GM18507 (cell line): ENCODE measurements around the gene XYLB.
"Not testable (repeated sequence)": the region's sequence is repeated elsewhere in the genome, so short reads cannot be mapped to it uniquely, and the experiment has no call there.

Source experiments
- DNase-seq: peaks from one replicate; pipeline ENCODE4 v3.0.0; 2011; ENCODE audit warnings: low read depth; ENCODE audit not compliant: insufficient read length; ENCODE audit errors: extremely low spot score
- FAIRE-seq: peaks from 2 replicates; lab custom pipeline; 2011; peaks lifted over from hg19 to GRCh38; lab: Jason Lieb, UNC

XYLB gene

DNA sequence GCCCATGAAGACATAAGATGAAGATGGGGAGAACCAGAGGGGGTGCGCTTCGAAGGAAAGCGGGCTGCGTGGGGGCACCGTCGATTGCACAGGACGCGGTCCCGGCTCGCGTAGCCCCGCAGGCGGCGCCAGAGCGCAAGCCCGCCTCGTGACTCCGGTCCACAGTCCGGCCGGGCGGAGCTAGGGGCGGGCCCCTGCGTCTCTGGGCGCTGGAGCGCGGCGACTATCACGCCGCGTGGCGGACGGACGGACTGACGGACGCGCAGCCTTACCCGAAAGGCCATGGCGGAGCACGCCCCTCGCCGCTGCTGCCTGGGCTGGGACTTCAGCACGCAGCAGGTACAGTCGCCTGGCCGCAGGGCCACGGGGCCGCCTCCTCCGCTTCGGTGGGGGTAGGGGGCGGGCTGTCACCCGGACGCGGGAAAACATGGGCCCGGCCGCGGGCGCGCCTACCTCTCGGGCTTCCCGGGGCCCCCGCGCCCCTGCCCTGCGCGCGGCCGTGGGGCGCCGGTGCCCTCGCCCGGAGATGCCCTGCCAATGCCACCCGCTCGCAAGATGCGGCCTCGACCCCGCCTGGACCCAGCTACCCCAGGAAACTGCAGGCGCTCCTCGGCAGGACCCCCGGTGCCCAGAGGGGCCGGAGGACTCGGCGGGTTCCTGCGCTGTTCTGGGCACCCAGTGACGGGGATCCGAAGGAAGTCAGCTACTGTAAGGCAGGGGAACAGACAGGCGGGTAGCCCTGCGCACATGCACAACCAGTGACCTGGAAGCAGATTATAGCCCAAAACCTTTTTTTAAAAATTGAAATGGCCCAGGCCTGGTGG lies at the start of gene XYLB:
XYLB (plus strand) TSS at position 199 of the 824 bp plus-strand sequence; CDS start at position 283, 84 bp downstream.
- FAIRE-seq (peak; percentile 87), DNase-seq (peak; percentile 84)

GRCh38 chr3:38297053-38297452 lies 49.5 kb upstream of the XYLB start:
- not testable (repeated sequence) for FAIRE-seq, DNase-seq

DNA sequence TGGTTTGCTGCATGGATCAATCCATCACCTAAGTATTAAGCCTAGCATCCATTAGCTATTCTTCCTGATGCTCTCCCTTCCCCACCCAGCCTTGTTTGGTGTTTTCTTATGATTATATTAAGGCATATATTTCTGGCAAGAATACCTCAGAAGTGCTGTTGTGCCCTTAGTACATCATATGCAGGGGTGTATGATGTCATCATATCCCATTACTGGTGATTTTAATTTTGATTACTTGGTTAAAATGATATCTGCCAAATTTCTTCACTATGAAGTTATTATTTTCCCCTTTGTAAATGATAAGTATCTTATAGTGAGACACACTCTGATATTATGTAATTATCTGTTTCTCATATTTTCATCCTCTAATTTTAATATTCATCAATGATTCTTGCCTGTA lies 49.0 kb upstream of the XYLB start:
- no peak for FAIRE-seq

DNA sequence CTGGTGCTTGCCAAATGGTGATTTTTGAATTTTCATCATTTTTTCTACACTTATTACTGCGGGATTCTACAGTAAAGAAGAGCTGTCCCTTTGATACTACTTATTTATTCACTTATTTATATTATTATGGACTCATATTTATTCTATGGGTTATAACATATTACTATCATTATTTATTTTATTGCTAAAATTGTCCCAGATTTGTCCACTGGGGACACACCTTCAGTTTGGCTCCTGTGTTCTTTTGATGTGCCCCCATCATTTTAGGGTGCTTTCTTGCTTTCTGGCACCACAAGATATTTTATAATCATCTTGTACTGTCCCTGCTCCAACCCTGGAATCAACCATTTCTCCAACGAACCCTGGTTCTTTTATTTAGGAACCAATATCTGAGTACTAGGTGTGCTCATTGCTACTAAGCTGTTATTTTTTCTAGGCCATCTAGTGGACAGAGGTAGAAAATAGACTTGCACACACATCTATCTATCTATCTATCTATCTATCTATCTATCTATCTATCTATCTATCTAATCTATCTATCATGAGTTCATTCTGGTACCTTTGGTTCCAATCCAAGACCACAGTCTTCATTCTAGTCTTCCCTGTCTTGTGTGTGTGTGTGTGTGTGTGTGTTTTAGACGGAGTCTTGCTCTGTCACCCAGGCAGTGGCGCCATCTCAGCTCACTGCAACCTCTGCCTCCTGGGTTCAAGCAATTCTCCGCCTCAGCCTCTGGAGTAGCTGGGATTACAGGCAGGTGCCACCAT lies 48.5 kb upstream of the XYLB start:
- no peak for DNase-seq
- FAIRE-seq, result peak; percentile 41

More for the DNA sequence above, 49.0 kb upstream of the XYLB start:
- no peak for DNase-seq

- no peak for FAIRE-seq
Observed at GRCh38 chr3:38306941-38307340, 39.6 kb upstream of the XYLB start.

GRCh38 chr3:38307599-38307998 lies 39.0 kb upstream of the XYLB start:
- DNase-seq (no peak), FAIRE-seq (no peak)

More at GRCh38 chr3:38306941-38307340, 39.6 kb upstream of the XYLB start:
- DNase-seq, result no peak

- FAIRE-seq (no peak), DNase-seq (no peak)
Observed at GRCh38 chr3:38308456-38308855, 38.1 kb upstream of the XYLB start.

DNA sequence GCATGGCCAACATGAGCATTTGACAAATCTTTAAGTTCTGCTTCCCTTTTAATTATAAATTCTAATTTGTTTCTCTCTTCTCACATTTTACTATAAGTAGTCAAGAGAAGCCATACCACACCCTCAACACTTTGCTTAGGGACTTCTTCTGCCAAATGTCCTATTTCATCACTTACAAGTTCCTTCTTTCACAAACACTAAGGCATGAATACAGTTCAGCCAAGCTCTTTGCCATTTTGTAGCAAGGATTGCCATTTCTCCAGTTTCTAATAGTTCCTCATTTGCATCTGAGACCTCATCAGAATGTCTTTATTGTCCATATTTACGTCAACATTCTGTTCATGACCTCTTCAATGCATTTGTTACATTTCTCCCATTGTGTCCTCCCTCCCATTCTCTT lies 35.1 kb upstream of the XYLB start:
- FAIRE-seq, result no peak

DNA sequence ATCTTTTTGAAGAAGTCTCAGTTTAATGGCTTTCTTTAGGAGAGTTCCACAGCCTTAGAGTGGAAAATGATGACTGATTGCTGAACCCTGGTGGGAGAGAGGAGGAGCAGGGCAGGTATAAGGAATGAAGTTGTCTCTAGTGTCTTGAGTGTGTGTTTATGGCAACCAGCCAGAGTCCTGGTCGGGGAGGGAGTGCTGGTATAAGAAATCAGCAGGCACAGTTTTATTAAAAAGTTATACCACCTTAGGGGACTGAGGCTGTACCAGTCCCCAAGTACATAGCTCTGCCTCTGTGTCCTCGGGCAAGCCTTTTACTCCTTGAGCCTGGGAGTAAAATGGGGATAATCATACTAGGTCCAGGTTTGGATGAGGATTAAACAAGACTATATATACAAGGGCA lies 34.6 kb upstream of the XYLB start:
- DNase-seq (no peak), FAIRE-seq (no peak)

More for the DNA sequence above, 35.1 kb upstream of the XYLB start:
- DNase-seq, result no peak

DNA sequence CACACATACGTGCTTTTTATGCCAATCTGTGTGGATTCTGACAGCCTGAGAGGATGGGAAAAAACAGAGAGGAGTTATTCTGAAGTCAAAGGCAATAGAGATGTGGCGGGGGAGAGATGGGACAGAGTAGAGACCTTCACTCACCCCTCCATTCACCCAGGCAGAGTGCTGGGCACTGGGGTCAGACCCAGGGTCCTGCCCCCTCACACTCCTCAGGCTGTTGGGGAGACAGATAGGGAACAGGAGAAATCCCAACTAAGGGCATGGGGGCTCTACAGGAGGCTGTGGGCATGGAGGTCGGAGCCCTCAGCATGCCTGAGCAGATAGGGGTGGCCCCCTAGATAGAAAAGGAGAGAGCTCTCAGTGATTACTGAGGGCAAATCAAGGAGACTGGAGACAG lies 34.2 kb upstream of the XYLB start:
- no peak for DNase-seq
- FAIRE-seq, result no peak

DNA sequence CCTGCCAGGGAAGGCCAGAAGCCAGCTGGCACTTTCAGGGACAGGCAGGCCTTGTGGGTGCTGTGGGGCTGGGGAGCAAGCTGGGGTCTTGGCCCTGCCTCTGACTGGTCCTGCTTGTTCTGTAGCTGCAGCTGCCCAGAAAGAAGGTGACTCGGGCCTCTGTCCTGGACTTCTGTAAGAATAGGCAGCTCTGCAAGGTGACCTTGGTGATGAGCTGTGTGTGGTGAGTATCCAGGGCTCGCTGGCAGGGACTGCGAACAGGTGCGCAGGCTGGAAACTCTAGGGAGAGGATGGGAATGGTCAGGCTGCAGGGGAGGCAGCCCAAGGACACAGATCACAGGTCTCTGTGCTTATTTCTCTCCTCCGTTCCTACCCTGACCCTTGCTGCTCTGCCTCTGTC lies 33.3 kb upstream of the XYLB start:
- FAIRE-seq, result no peak

DNA sequence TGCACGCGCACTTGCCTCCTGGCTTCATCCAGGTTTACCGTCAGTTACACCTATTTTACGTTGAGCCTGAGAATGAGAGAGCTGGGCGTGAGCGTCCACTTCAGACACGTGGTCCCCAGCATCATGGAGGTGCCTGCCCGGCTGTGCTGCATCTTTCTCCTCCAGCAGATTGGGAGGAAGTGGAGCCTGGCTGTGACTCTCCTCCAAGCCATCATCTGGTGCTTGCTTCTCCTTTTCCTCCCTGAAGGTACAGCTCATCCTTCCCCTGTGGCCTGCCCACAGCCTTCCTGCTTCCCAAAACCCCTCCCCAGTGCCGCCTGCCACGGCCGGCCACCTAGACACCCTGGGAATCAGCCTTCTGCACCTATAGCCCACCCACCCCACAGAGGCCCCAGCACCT lies 32.9 kb upstream of the XYLB start:
- DNase-seq (no peak), FAIRE-seq (no peak)

More for the DNA sequence above, 33.3 kb upstream of the XYLB start:
- no peak for DNase-seq

DNA sequence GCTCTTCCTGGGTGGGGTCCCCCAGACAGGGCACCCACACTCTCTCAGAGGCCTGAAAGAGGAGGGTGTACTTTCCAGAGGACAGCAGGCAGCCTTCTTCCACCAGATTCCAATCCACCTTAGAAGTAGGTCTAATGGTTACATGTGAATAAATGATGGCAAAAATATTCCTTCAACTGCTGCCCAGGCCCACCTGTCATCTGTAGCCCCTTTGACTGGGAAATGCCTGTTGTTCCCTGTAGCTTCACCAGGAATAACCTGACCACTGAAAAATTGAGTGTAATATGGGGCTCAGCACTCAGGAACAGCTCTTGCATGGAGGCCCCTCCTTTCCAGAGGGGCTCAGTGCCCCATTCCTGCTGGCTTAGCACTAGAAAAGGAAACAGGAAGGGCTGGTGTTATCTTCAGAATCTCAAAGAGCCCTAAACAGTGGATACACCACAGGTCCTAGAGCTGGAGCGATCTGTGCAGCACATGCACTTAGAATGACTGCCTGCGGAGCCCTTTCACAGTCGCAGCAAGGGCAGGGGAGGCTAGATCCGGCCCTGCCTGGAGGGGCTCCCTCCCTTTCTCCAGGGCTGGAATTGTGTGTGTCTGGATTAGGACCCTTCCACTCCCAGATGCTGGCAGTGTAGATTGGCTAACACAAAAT lies 32.3 kb upstream of the XYLB start:
- no peak for FAIRE-seq
- DNase-seq, result no peak

DNA sequence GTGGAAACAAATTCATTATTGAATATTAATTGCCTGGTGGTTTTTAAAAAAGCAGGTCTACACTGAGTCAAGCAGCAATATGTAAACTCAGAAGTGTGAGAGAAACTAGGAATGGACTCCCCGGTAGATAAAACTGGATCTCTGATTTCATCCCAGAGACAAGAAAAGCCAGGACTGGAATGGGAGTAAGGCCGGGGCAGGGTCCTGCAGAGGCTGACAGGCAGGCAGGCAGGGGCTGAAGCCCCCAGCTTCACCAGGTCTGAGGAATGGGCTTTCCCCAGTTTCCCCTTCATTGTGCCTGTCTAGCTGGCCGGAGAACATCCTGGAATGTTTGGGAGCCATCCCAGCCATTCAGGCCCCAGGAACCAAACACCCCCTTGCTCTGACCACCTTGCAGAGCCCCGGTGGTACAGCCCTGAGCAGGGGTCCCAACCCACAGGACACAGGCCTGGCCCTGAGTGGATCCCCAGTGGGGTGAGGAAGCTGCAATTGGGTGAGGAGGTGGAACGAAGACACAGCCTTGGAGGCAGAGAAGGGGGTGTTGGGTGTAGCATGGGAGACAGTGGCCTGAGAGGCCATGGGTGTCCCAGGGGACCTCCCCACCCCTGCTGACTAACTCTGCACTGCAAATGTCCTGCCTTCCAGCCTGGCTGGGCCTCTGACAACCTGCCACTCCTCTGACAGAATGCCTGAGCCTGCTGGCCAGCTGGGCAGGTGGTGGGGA lies 31.7 kb upstream of the XYLB start:
- DNase-seq, result no peak
- FAIRE-seq, result no peak

DNA sequence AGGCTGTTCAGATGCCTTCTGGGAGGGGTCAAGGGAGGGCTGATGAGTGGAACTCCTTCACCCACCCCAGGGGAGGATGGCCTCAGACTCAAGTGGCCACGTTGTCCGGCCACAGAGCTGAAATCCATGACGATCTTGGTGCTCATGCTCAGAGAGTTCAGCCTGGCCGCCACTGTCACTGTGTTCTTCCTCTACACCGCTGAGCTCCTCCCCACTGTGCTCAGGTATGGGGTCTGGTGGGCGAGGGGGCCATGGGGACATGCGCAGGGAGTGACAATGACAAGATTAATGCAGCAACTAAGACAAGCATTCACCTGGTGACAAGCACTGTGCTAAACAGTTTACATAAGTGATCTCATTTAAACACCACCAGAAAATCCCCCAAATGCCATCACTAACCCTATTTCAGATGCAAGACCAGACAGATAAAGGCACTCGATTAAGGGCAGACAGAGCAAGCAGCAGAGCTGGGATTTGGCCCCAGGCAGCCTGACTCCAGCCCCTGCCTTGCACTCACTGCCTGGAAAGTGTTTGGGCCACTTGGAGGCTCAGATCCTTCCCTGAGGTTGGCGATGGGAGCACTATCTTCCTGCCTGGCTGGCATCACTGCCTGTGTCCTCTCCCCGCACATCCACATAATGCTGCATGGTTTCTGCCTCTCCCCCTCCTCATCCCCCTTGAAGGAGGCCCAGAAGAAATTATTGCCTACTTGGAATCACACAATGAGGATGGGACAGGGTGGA lies 30.9 kb upstream of the XYLB start:
- FAIRE-seq (no peak), DNase-seq (no peak)

DNA sequence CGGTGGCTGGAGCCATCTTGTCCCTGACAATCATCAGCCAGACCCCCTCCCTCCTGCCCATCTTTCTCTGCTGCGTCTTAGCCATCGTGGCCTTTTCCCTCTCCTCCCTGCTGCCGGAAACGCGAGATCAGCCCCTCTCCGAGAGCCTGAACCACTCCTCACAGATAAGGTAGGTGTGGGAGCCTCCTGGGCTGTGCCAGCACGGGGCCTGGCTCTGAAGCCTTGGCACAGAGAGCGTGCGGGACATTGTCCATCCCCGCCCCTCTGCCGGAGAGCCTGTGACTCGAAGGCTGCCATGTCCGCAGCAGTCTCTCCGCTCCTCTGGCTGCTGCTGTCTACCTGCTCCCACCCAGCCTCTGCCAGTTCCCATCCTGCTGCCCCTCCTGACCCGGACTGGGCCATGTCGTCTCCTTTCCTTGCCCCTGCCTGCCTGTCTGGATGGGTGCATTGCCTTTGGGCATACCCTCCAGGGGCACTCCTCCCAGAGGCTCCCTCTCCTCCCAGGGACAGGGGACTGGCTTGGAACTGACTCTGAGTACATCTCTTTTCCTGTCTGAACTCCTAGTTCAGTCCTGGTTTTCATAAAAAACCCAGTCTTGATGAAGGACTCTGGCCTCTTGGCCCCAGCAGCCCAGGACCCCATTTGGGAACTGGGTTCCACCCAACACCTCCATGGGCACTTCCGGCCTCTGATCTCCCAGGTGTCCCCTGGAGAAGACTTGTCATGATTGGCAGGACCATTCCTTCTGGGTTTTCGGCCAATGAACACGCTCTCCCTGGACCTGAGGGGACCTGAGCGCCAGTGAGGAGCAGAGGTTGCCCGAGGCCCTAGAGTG lies 30.0 kb upstream of the XYLB start:
- FAIRE-seq, result no peak
- no peak for DNase-seq

DNA sequence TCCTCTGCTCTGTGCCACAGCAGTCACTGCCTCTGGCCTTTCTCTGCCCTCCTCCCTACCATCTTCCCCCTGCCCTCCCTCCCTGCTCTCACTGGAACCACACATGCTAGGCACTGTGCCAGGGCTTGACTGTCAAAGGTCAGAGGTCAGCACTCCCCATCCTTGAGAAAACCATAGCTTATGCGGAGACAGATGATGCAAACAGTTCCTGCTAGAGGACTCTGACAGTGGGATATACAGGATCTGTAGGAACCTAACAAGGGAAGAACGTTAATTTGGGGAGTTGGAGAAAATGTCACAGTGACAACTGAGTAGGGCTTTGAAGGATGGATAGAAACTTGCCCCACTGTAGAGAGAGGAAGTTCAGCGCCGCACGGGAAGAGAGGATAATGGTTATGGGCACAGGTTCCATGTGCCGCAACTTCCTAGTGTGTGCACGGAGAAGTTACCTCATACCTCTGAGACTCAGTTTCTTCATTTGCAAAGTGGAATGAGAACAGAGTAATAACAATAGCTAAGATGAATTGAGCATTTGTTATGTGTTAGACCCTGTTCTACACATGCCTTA lies 29.3 kb upstream of the XYLB start:
- DNase-seq, result no peak
- no peak for FAIRE-seq
